Renal cortical epithelial cell (primary cell): ENCODE measurements around the gene FLNC. TPM values are rescaled to one million over a fixed set of nuclear protein-coding genes. Genes with fewer than 3 reads are reported as not detected.

ENCODE experiments used
- DNase-seq: peaks from one replicate; pipeline ENCODE4 v3.0.0-alpha.2; 2011; ENCODE audit warnings: low read depth
- total RNA-seq: library from RNA; depleted of rRNA; stranded (reverse); fragments of >200 nt; gene quantifications from 2 replicates; pipeline ENCODE4 v1.2.3, GENCODE V29; 2014

FLNC gene
- total RNA-seq, 1 donor from 2014 or later, result 56.7 TPM

- no peak for DNase-seq
Measured at GRCh38 chr7:128879939-128880746, 49.9 kb downstream of the FLNC start.

GRCh38 chr7:128880791-128881457, 50.7 kb downstream of the FLNC start:
- DNase-seq, result no peak

- no peak for DNase-seq
Measured at GRCh38 chr7:128881458-128882125, 51.4 kb downstream of the FLNC start.

GRCh38 chr7:128882134-128882533, 51.9 kb downstream of the FLNC start:
- DNase-seq, result no peak

- peak; percentile 42 for DNase-seq
Measured at GRCh38 chr7:128883622-128884448, 53.6 kb downstream of the FLNC start.

- no peak for DNase-seq
Measured at GRCh38 chr7:128884561-128885369, 54.6 kb downstream of the FLNC start.

- no peak for DNase-seq
Measured at GRCh38 chr7:128885370-128886187, 55.4 kb downstream of the FLNC start.

- no peak for DNase-seq
Measured at GRCh38 chr7:128886391-128887168, 56.4 kb downstream of the FLNC start.

- no peak for DNase-seq
Measured at GRCh38 chr7:128887169-128888038, 57.2 kb downstream of the FLNC start.

- DNase-seq, result no peak
Measured at GRCh38 chr7:128888039-128888755, 58.0 kb downstream of the FLNC start.

- no peak for DNase-seq
Measured at GRCh38 chr7:128888756-128889095, 58.5 kb downstream of the FLNC start.

GRCh38 chr7:128889121-128889520, 58.9 kb downstream of the FLNC start:
- peak; percentile 71 for DNase-seq

GRCh38 chr7:128890306-128891109, 60.3 kb downstream of the FLNC start:
- DNase-seq, result no peak

- no peak for DNase-seq
Measured at GRCh38 chr7:128891110-128891941, 61.1 kb downstream of the FLNC start.

- no peak for DNase-seq
Measured at GRCh38 chr7:128891942-128892269, 61.7 kb downstream of the FLNC start.
